H4 (cell line): ENCODE measurements around the gene GOLGA6L24. TPM values are rescaled to one million over a fixed set of nuclear protein-coding genes. Genes with fewer than 3 reads are reported as not detected.
"Not testable (repeated sequence)": the region's sequence is repeated elsewhere in the genome, so short reads cannot be mapped to it uniquely, and the experiment has no call there.

Experiments
- DNase-seq: peaks from one replicate; pipeline ENCODE4 v3.0.0-alpha.2; 2015; ENCODE audit warnings: low spot score
- total RNA-seq: library from RNA; depleted of rRNA; stranded (reverse); fragments of >200 nt; shearing (Covaris generic); gene quantifications from 2 replicates; pipeline ENCODE4 v1.2.3, GENCODE V29; 2014; rRNA removed

Gene GOLGA6L24, protein sequence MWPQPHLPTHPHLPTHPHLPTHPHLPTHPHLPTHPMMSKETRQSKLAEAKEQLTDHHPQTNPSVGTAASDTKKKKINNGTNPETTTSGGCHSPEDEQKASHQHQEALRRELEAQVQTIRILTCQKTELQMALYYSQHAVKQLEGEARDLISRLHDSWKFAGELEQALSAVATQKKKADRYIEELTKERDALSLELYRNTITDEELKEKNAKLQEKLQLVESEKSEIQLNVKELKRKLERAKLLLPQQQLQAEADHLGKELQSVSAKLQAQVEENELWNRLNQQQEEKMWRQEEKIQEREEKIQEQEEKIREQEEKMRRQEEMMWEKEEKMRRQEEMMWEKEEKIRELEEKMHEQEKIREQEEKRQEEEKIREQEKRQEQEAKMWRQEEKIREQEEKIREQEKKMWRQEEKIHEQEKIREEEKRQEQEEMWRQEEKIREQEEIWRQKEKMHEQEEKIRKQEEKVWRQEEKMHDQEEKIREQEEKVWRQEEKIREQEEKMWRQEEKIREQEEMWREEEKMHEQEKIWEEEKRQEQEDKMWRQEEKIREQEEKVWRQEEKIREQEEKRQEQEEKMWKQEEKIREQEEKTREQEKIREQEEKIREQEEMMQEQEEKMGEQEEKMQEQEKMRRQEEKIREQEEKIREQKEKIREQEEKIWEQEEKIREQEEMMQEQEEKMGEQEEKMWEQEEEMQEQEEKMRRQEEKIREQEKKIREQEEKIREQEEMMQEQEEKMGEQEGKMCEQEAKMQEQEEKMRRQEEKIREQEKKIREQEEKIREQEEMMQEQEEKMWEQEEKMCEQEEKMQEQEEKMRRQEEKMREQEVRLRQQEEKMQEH
- total RNA-seq = not detected in 2 replicates

DNA sequence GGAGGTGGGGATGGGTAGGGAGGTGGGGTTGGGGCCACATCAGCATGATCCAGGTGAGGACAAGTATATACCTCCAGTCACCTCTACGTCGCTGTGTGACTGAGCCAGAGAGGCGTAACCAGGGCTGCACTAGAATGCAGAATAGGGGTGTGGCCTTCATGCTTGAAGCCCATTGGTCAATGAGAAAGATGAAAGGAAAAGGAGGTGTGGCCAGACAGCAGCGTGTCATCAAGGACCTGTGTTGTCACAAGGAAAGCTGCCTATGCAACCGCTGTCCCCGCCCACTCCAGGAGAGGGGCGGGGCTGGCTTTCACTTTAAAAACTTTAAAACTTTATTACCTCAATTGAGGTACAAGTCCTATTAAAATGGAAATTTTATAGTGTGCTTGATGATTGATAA lies at the start of gene GOLGA6L24:
Gene GOLGA6L24, minus strand, starts transcription at position 101 of the 400 bp plus-strand sequence. Its CDS starts 61 bp downstream, at position 40.
- DNase-seq = not testable (repeated sequence)

DNA sequence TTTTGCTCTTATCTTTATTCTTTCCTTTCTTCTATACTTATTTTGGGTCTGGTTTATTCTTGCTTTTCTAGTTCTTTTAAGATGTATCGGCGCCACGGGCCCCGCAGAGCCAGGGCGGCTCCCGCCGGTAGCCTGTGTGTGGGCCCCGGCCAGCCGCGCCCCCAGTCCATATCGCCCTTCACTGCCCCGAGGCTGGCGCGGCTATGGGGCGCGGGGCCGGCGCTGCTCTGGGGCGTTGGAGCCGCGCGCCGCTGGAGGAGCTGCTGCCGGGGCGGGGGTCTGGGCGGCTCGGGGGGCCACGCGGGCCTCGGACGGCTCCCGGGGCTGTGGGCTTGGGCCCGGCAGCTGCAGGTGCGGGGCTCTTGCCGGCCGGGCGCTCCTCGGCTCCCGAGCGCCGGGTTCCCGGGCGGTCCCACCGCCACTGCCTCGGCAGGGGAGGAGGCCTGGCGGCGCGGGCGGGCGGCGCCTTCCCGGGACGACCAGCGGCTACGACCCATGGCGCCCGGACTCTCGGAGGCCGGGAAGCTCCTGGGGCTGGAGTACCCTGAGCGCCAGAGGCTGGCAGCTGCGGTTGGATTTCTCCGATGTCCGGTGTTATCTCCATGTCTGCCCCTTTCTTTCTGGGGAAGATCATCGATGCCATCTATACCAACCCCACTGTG lies 45.0 kb upstream of the GOLGA6L24 start:
- not testable (repeated sequence) for DNase-seq

DNA sequence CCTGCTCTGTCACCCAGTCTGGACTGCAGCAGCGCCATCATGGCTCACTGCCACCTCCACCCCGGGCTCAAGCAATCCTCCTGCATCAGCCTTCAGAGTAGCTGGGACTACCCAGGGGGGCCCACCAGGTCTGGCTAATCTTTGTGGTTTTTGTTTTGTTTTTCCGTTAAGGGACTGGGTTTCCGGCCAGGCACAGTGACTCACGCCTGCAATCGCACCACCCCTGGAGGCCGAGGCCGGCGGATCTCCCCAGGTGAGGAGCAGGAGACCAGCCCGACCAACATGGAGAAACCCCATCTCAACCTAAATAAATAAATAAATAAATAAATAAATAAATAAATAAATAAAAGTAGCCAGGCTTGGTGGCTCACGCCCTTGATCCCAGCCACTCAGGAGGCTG lies 38.1 kb upstream of the GOLGA6L24 start:
- not testable (repeated sequence) for DNase-seq

GRCh38 chr15:28380053-28380452 lies 22.2 kb upstream of the GOLGA6L24 start:
- not testable (repeated sequence) for DNase-seq

DNA sequence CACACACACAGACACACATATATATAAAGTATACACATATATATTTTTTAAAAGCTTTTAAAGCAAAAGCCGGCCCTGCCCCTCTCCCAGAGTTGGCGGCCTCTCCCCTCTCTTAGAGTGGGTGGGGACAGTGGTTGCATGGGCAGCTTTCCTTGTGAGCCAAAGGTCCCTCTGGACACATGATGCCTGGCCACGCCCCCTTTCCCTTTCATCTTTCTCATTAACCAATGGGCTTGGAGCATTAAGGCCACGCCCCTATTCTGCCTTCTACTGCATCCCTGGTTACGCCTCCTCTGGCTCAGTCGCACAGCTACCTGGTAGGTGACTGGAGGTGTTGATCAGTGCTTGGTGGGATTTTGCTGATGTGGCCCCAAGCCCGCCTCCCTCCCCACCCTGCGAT lies 20.5 kb upstream of the GOLGA6L24 start, which contains the start of gene GOLGA8F:
Gene GOLGA8F, plus strand, starts transcription at position 301 of the 400 bp plus-strand sequence. Its CDS starts 98 bp downstream, at position 399.
- DNase-seq = not testable (repeated sequence)

GRCh38 chr15:28365502-28365901 lies 7.6 kb upstream of the GOLGA6L24 start:
- DNase-seq = not testable (repeated sequence)

- not testable (repeated sequence) for DNase-seq
These were observed 35.7 kb downstream of the GOLGA6L24 start, which contains the start of gene HERC2 for GRCh38 chr15:28322129-28322588. HERC2 (minus strand) TSS chr15:28322179; CDS start chr15:28321433, 746 bp downstream.

DNA sequence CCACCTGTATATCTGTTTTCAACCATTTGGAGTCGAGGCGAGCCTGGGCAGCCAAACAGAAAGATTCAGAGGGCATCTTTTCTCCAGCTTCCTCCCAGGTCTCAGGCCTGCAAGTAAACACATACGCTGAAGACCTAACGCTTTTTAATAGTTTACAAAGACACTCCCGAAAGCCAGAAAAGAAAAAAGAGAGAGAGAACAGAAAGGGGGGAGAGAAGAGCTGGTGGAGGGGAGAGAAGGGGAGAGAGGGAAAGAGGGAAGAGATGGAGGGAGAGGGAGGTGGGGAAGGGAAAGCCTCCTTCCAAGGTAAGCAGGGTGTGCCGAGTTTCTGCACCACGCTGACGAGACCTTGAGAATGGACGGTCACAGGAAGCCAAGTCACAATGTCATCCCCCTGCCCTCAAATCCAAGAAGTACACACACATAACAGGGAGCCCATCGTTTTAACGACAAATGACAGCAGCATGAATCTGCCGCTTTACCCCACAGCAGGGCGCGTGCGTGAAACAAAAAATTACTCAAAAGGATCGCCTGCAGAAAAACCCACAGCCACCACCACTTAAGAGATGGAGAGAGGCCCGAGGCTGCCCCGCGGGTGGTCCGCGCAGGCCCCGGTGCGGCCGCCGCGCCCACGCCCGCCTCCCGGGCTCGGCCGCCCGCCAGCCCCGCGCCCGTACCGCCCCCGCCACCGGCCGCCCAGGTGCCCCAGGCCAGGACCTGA lies 36.4 kb downstream of the GOLGA6L24 start:
- not testable (repeated sequence) for DNase-seq

DNA sequence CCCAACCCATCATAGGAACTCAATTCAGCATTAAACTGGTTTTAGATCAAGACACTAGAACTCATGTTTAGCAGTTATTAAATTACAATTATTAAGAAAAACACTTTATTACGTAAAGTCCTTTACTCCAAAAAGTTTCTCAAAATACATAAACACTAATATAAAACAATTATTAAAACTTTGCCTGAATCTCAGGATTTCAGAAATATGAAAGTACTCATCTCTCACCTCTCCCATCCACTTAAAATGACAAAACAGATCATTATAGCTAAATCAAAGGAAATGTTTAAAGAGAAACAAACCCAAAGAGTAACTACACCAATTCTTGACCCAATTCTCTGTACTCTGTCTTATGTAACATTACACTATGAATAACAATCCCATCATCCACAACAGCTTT lies 38.2 kb downstream of the GOLGA6L24 start:
- not testable (repeated sequence) for DNase-seq

- DNase-seq = not testable (repeated sequence)
These were observed 39.1 kb downstream of the GOLGA6L24 start for GRCh38 chr15:28318828-28319227.

- not testable (repeated sequence) for DNase-seq
These were observed 39.8 kb downstream of the GOLGA6L24 start for GRCh38 chr15:28318122-28318521.

DNA sequence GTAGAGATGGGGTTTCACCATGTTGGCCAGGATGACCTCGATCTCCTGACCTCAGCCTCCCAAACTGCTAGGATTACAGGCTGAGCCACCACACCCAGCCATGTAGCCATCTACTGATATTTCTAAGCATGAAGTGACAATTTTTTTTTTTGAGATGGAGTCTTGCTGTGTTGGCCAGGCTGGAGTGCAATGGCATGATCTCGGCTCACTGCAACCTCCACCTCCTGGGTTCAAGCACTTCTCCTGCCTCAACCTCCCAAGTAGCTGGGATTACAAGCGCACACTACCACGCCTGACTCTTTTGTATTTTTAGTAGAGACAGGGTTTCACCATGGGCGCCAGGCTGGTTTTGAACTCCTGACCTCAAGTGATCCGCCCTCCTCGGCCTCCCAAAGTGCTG lies 40.9 kb downstream of the GOLGA6L24 start:
- not testable (repeated sequence) for DNase-seq

- DNase-seq = not testable (repeated sequence)
These were observed 47.4 kb downstream of the GOLGA6L24 start for GRCh38 chr15:28310454-28310853.

DNA sequence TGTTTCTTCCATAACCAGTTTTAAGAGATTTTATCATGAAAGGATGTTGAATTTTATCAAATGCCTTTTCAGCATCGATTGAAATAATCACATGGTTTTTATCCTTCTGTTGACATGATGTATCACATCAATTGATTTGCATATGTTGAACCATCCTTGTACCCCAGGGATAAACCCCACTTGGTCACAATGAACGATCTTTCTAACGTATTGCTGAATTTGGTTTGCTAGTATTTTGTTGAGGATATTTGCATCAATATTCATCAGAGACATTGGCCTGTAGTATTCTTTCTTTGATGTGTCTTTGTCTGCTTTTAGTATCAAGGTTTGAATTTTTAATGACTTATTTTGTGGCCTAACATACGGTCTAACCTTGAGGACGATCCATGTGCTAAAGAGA lies 49.2 kb downstream of the GOLGA6L24 start:
- not testable (repeated sequence) for DNase-seq

Other genes with a start within 250 kb of the GOLGA6L24 start
- gene HERC2, start 35.9 kb downstream of the GOLGA6L24 start, total RNA-seq = 14.0 and 23.0 TPM in 2 replicates
- gene GOLGA8F, start 20.6 kb upstream of the GOLGA6L24 start, total RNA-seq = 0.02 TPM in 1 of 2 replicates, not detected in the other
- gene GOLGA8G, start 174.9 kb upstream of the GOLGA6L24 start, total RNA-seq = 0.16 TPM in 1 of 2 replicates, not detected in the other
- not detected in 2 replicates for gene GOLGA6L25, start 195.5 kb upstream of the GOLGA6L24 start, total RNA-seq